GM18861 (cell line): ENCODE measurements around the gene NT5C2.
"Not testable (repeated sequence)": the region's sequence is repeated elsewhere in the genome, so short reads cannot be mapped to it uniquely, and the experiment has no call there.

Source experiments
- ATAC-seq: cut with Tn5 transposase; IDR thresholded peaks from one replicate; pipeline ENCODE4 v1.9.1; 2021; ENCODE audit not compliant: unreplicated experiment

Gene NT5C2

GRCh38 chr10:103167554-103167953 lies 25.5 kb downstream of the NT5C2 start:
- ATAC-seq: not testable (repeated sequence)

- ATAC-seq: no peak
Observed at GRCh38 chr10:103166523-103166922, 26.5 kb downstream of the NT5C2 start.

GRCh38 chr10:103163766-103164403 lies 29.2 kb downstream of the NT5C2 start:
- ATAC-seq: not testable (repeated sequence)

GRCh38 chr10:103157246-103157645 lies 35.8 kb downstream of the NT5C2 start:
- no peak for ATAC-seq

- ATAC-seq: no peak
Observed at GRCh38 chr10:103155471-103156085, 37.5 kb downstream of the NT5C2 start.

- ATAC-seq: no peak
Observed at GRCh38 chr10:103154521-103155299, 38.4 kb downstream of the NT5C2 start.

GRCh38 chr10:103153302-103154197 lies 39.5 kb downstream of the NT5C2 start:
- no peak for ATAC-seq

GRCh38 chr10:103149991-103150622 lies 43.0 kb downstream of the NT5C2 start:
- no peak for ATAC-seq

- no peak for ATAC-seq
Observed at GRCh38 chr10:103147645-103148044, 45.4 kb downstream of the NT5C2 start.

GRCh38 chr10:103145860-103146466 lies 47.1 kb downstream of the NT5C2 start:
- ATAC-seq: no peak

- no peak for ATAC-seq
Observed at GRCh38 chr10:103145046-103145445, 48.0 kb downstream of the NT5C2 start.

GRCh38 chr10:103144041-103144440 lies 49.0 kb downstream of the NT5C2 start:
- no peak for ATAC-seq

- ATAC-seq: not testable (repeated sequence)
Observed at GRCh38 chr10:103143641-103144040, 49.4 kb downstream of the NT5C2 start.

- no peak for ATAC-seq
Observed at GRCh38 chr10:103141950-103142349, 51.1 kb downstream of the NT5C2 start.

- ATAC-seq: no peak
Observed at GRCh38 chr10:103140469-103140868, 52.6 kb downstream of the NT5C2 start.

GRCh38 chr10:103139803-103140202 lies 53.3 kb downstream of the NT5C2 start:
- no peak for ATAC-seq

GRCh38 chr10:103135168-103135567 lies 57.9 kb downstream of the NT5C2 start:
- ATAC-seq: not testable (repeated sequence)

GRCh38 chr10:103130910-103131309 lies 62.2 kb downstream of the NT5C2 start:
- no peak for ATAC-seq

GRCh38 chr10:103130180-103130579 lies 62.9 kb downstream of the NT5C2 start:
- not testable (repeated sequence) for ATAC-seq

- no peak for ATAC-seq
Observed at GRCh38 chr10:103127241-103127640, 65.8 kb downstream of the NT5C2 start.
